Hepatocyte (in vitro differentiated cells): ENCODE data around the gene QRFP. TPM values are rescaled to one million over a fixed set of nuclear protein-coding genes. Genes with fewer than 3 reads are reported as not detected.

Experiments used
- DNase-seq: peaks from one replicate; pipeline ENCODE4 v3.0.0-alpha.2; 2016; ENCODE audit warnings: low spot score
- H2AFZ ChIP-seq: fragments of 200-600 bp; sonication (generic); 2 replicates; pipeline ENCODE4 v1.6.0; 2016; ENCODE audit warnings: antibody characterized with exemption, mild to moderate bottlenecking
- H3K27ac ChIP-seq: fragments of 200-600 bp; sonication (generic); 2 replicates; pipeline ENCODE4 v1.5.1; 2016; ENCODE audit warnings: mild to moderate bottlenecking
- H3K27me3 ChIP-seq: fragments of 200-600 bp; sonication (generic); 2 replicates; pipeline ENCODE4 v1.6.1; 2016
- H3K36me3 ChIP-seq: fragments of 200-600 bp; sonication (generic); replicated peaks from 2 replicates; pipeline ENCODE4 v1.5.1; 2016; ENCODE audit warnings: low read depth; ENCODE audit not compliant: insufficient read depth
- H3K4me1 ChIP-seq: fragments of 200-600 bp; sonication (generic); 2 replicates; pipeline ENCODE4 v1.5.1; 2016; ENCODE audit warnings: mild to moderate bottlenecking, moderate library complexity; ENCODE audit not compliant: insufficient read depth
- H3K4me2 ChIP-seq: fragments of 200-600 bp; sonication (generic); 2 replicates; pipeline ENCODE4 v1.6.0; 2016
- H3K4me3 ChIP-seq: fragments of 200-600 bp; sonication (generic); 2 replicates; pipeline ENCODE4 v1.5.1; 2016; ENCODE audit warnings: mild to moderate bottlenecking
- H3K79me2 ChIP-seq: fragments of 200-600 bp; sonication (generic); 2 replicates; pipeline ENCODE4 v1.6.0; 2017; ENCODE audit warnings: mild to moderate bottlenecking
- H3K9me2 ChIP-seq: fragments of 200-600 bp; sonication (generic); replicated peaks from 2 replicates; pipeline ENCODE4 v1.6.0; 2017; ENCODE audit warnings: mild to moderate bottlenecking; ENCODE audit not compliant: insufficient read depth
- H3K9me3 ChIP-seq: fragments of 200-600 bp; sonication (generic); 2 replicates; pipeline ENCODE4 v1.5.1; 2016; ENCODE audit warnings: low read depth, mild to moderate bottlenecking
- H4K20me1 ChIP-seq: fragments of 200-600 bp; sonication (generic); 2 replicates; pipeline ENCODE4 v1.6.0; 2016; ENCODE audit warnings: mild to moderate bottlenecking; ENCODE audit not compliant: insufficient read depth, poor library complexity, severe bottlenecking
- CTCF ChIP-seq: fragments of 200-600 bp; sonication (generic); IDR thresholded peaks from 2 replicates; pipeline ENCODE4 v1.5.1; 2016; ENCODE audit warnings: antibody characterized with exemption, mild to moderate bottlenecking; ENCODE audit not compliant: poor library complexity
- EZH2 ChIP-seq: fragments of 200-600 bp; sonication (generic); IDR thresholded peaks from 2 replicates; pipeline ENCODE4 v1.6.1; 2016; ENCODE audit warnings: antibody characterized with exemption, mild to moderate bottlenecking, borderline replicate concordance
- EZH2phosphoT487 ChIP-seq: fragments of 200-600 bp; sonication (generic); IDR thresholded peaks from one replicate; pipeline ENCODE4 v1.6.1; 2018; ENCODE audit warnings: antibody characterized with exemption, mild to moderate bottlenecking, low read depth, moderate library complexity; ENCODE audit not compliant: unreplicated experiment, severe bottlenecking
- WGBS: methylation state at CpG from one replicate; pipeline ENCODE4 v1.1.6; 2016; ENCODE audit warnings: low lambda C conversion rate; ENCODE audit errors: missing lambda C conversion rate; 5-methylcytosine and 5-hydroxymethylcytosine counted together
- polyA plus RNA-seq: library from polyadenylated mRNA; unstranded; fragments of >200 nt; fragmentation: Nextera tagmentation; extraction: Ambion mirVana; gene quantifications from 2 replicates; pipeline ENCODE4 v1.2.1, GENCODE V29; 2016
- total RNA-seq: library from RNA; depleted of rRNA; stranded (reverse); fragments of >200 nt; gene quantifications from 2 replicates; pipeline ENCODE4 v1.2.3, GENCODE V29; 2014

QRFP gene
- total RNA-seq: not detected in 2 replicates
- 0.21 and 0.74 TPM in 2 replicates for polyA plus RNA-seq

GRCh38 chr9:130896233-130897014, at the start of gene QRFP:
TSS of gene QRFP (minus strand) at chr9:130896812. CDS start at chr9:130893838, 2,974 bp downstream.
- Histone ChIP-seq H3K9me3 (no peaks in the 10 kb centered on the region), H3K4me2 (no peak within 1 kb of the TSS), H2AFZ (no peak within 1 kb of the TSS), H3K79me2 (no peaks in the 10 kb centered on the region), H4K20me1 (no peaks in the 10 kb centered on the region), H3K27me3 (no peaks in the 10 kb centered on the region), H3K4me3 (no peak within 1 kb of the TSS), H3K36me3 (no peaks in the 10 kb centered on the region), H3K9me2 (no peaks in the 10 kb centered on the region), H3K4me1 (no peaks in the 10 kb centered on the region), H3K27ac (no peak within 1 kb of the TSS)
- TF ChIP-seq EZH2phosphoT487 (no peak), CTCF (no peak), EZH2 (no peak)
- DNase-seq: no peak
- 85% methylated on average over 25 of the region's 27 CpGs for WGBS

- Histone ChIP-seq H3K27ac (no peak overlapping the region), H2AFZ (no peak overlapping the region), H3K27me3 (peaks cover 26% of the 10 kb centered on the region), H3K4me3 (no peak overlapping the region), H3K4me1 (no peaks in the 10 kb centered on the region), H4K20me1 (no peaks in the 10 kb centered on the region), H3K79me2 (no peaks in the 10 kb centered on the region), H3K9me2 (no peaks in the 10 kb centered on the region), H3K9me3 (no peaks in the 10 kb centered on the region), H3K36me3 (no peaks in the 10 kb centered on the region), H3K4me2 (no peak overlapping the region)
- TF ChIP-seq CTCF (no peak), EZH2phosphoT487 (no peak), EZH2 (no peak)
- no peak for DNase-seq
- WGBS: 89% methylated on average over 9 of the region's 9 CpGs
Measured at GRCh38 chr9:130945173-130945572, 48.6 kb upstream of the QRFP start.

- no peaks in the 10 kb centered on the region for H3K9me3 ChIP-seq
- H3K4me2 ChIP-seq: no peak overlapping the region
- peaks cover 30% of the 10 kb centered on the region for H3K27me3 ChIP-seq
- no peaks in the 10 kb centered on the region for H3K9me2 ChIP-seq
- H2AFZ ChIP-seq: no peak overlapping the region
- H3K4me3 ChIP-seq: no peak overlapping the region
- WGBS: 52% methylated on average over 3 of the region's 3 CpGs
- no peak for DNase-seq
- no peak overlapping the region for H3K27ac ChIP-seq
- no peaks in the 10 kb centered on the region for H3K79me2 ChIP-seq
- no peaks in the 10 kb centered on the region for H3K36me3 ChIP-seq
- no peaks in the 10 kb centered on the region for H4K20me1 ChIP-seq
- H3K4me1 ChIP-seq: no peaks in the 10 kb centered on the region
- TF ChIP-seq EZH2 (no peak), CTCF (no peak), EZH2phosphoT487 (no peak)
Measured at GRCh38 chr9:130944510-130945058, 48.0 kb upstream of the QRFP start.
